B cell (primary cell): Measurements from ENCODE around the gene MREG. TPM values are rescaled to one million over a fixed set of nuclear protein-coding genes. Genes with fewer than 3 reads are reported as not detected.

Source experiments
- ATAC-seq: fragments of 200-7000 bp; cut with Tn5 transposase; one replicate; pipeline ENCODE4 v1.10.0; 2021; ENCODE audit warnings: low read depth, mild to moderate bottlenecking, moderate number of reproducible peaks, moderate library complexity
- CTCF ChIA-PET: fragments of 350-600 bp; sonication (Branson Sonifier 250); formaldehyde crosslinking; loops from one replicate; lab custom pipeline; 2021; ENCODE audit warnings: antibody characterized with exemption, inconsistent platforms; lab: Charles Lee
- POLR2A ChIA-PET: fragments of 350-600 bp; sonication (Branson Sonifier 250); formaldehyde crosslinking; loops from one replicate; lab custom pipeline; 2021; ENCODE audit warnings: antibody characterized with exemption; lab: Charles Lee
- DNase-seq: peaks from one replicate; pipeline ENCODE4 v3.0.0; 2013
- H2AFZ ChIP-seq: 2 replicates; pipeline ENCODE4 v1.6.1; 2012; ENCODE audit warnings: mild to moderate bottlenecking, low read depth, low read length; ENCODE audit not compliant: insufficient read depth, poor library complexity, severe bottlenecking
- H3K27ac ChIP-seq, 2 donors: 1 replicate in 1 of 2; 2 replicates in 1 of 2; pipeline ENCODE4 v1.5.1; 2012 to 2013; ENCODE audit warnings: low read length in 2 of 2, mild to moderate bottlenecking in 2 of 2, moderate library complexity in 1 of 2
- H3K27me3 ChIP-seq, 4 experiments: fragments of 200-600 bp in 1 of 4; sonication (generic) in 1 of 4; replicated peaks in 1 of 4; 1 replicate in 2 of 4; 2 replicates in 2 of 4; pipeline versions ENCODE4 v1.6.1 to v1.7.0; 2013 to 2016; ENCODE audit warnings: low read length in 3 of 4, mild to moderate bottlenecking in 2 of 4, mixed read lengths in 1 of 4, moderate library complexity in 1 of 4; ENCODE audit not compliant: insufficient read depth in 4 of 4, control insufficient read depth in 3 of 4; ENCODE audit errors: control extremely low read depth in 1 of 4
- H3K36me3 ChIP-seq, 2 experiments: replicated peaks in 1 of 2; 1 replicate in 1 of 2; 2 replicates in 1 of 2; pipeline versions ENCODE4 v1.6.1 to v1.7.1; 2013; ENCODE audit warnings: low read length in 1 of 2; ENCODE audit not compliant: insufficient read depth in 2 of 2, control insufficient read depth in 1 of 2; ENCODE audit errors: control extremely low read depth in 1 of 2, extremely low read depth in 1 of 2
- H3K4me1 ChIP-seq, 2 donors: fragments of 200-600 bp in 1 of 2; sonication (generic) in 1 of 2; 1 replicate in 1 of 2; 2 replicates in 1 of 2; pipeline versions ENCODE4 v1.5.1 to v1.6.1; 2013 to 2017; ENCODE audit warnings: low read length in 2 of 2; ENCODE audit not compliant: control insufficient read depth in 2 of 2, insufficient read depth in 2 of 2
- H3K4me2 ChIP-seq: replicated peaks from 2 replicates; pipeline ENCODE3; 2012; ENCODE audit warnings: mild to moderate bottlenecking, low read depth, low read length; ENCODE audit not compliant: poor library complexity, severe bottlenecking
- H3K4me3 ChIP-seq, 5 experiments: fragments of 200-600 bp in 1 of 5; sonication (generic) in 1 of 5; 1 replicate in 3 of 5; 2 replicates in 2 of 5; pipeline versions ENCODE4 v1.5.1 to v1.7.0; 2011 to 2016; ENCODE audit warnings: low read length in 4 of 5, mild to moderate bottlenecking in 4 of 5, low read depth in 2 of 5, control low read depth in 1 of 5, moderate library complexity in 1 of 5; ENCODE audit not compliant: insufficient read depth in 1 of 5; ENCODE audit errors: control extremely low read depth in 1 of 5, extremely low read depth in 1 of 5
- H3K79me2 ChIP-seq: fragments of 200-600 bp; sonication (generic); one replicate; pipeline ENCODE4 v1.6.0; 2016; ENCODE audit warnings: low read length; ENCODE audit not compliant: control insufficient read depth, insufficient read depth
- H3K9ac ChIP-seq: fragments of 200-600 bp; sonication (generic); 2 replicates; pipeline ENCODE4 v1.6.1; 2017; ENCODE audit warnings: mild to moderate bottlenecking, low read length, moderate library complexity
- H3K9me3 ChIP-seq, 3 donors: one replicate each; pipeline versions ENCODE4 v1.6.1 to v1.7.1; 2013; ENCODE audit warnings: low read length in 2 of 3; ENCODE audit not compliant: control insufficient read depth in 2 of 3, insufficient read depth in 1 of 3; ENCODE audit errors: control extremely low read depth in 1 of 3
- H4K20me1 ChIP-seq: 2 replicates; pipeline ENCODE4 v1.6.0; 2012; ENCODE audit warnings: mild to moderate bottlenecking, low read length; ENCODE audit not compliant: insufficient read depth, control insufficient read depth, poor library complexity, severe bottlenecking
- H3K27ac Mint-ChIP-seq: one replicate; pipeline ENCODE4 v1.8.0; 2021; ENCODE audit warnings: mixed read lengths
- H3K27me3 Mint-ChIP-seq: one replicate; pipeline ENCODE4 v1.8.0; 2021; ENCODE audit warnings: mixed read lengths
- H3K4me1 Mint-ChIP-seq: one replicate; pipeline ENCODE4 v1.8.0; 2021; ENCODE audit warnings: mixed read lengths
- H3K4me3 Mint-ChIP-seq: one replicate; pipeline ENCODE4 v1.8.0; 2021; ENCODE audit warnings: mixed read lengths
- H3K9me3 Mint-ChIP-seq: one replicate; pipeline ENCODE4 v1.8.0; 2022; ENCODE audit warnings: mixed read lengths; ENCODE audit not compliant: insufficient read depth
- EZH2 ChIP-seq: IDR thresholded peaks from 2 replicates; pipeline ENCODE4 v1.6.1; 2012; ENCODE audit warnings: borderline replicate concordance, low read depth, mild to moderate bottlenecking, moderate library complexity, low read length; ENCODE audit not compliant: insufficient read depth, poor library complexity, severe bottlenecking
- WGBS: methylation state at CpG from one replicate; pipeline ENCODE4 v1.1.5; 2013; ENCODE audit warnings: missing lambda C conversion rate; ENCODE audit not compliant: insufficient coverage; 5-methylcytosine and 5-hydroxymethylcytosine counted together
- intact Hi-C: fragments of 100-400 bp; cut with micrococcal nuclease; formaldehyde crosslinking; loops from one replicate; pipeline ENCODE4 v1.10.0; 2022
- polyA plus RNA-seq: library from polyadenylated mRNA; depleted of rRNA; stranded (reverse); fragments of >200 nt; gene quantifications from 2 replicates; pipeline ENCODE4 v1.2.3, GENCODE V29; 2012
- total RNA-seq, 2 donors: library from RNA; stranded (reverse); fragments of 120-200 nt in 1 of 2; gene quantifications; 1 replicate in 1 of 2; 2 replicates in 1 of 2; pipeline versions ENCODE4 v1.2.3 to v1.2.4, GENCODE V29; 2013 to 2022
- TF ChIP-seq, protein P1 (sequence below): fragments of 200-600 bp; IDR thresholded peaks from one replicate; pipeline ENCODE4 v1.8.0; 2022; ENCODE audit warnings: antibody characterized with exemption, mild to moderate bottlenecking

The MREG gene
- total and polyA plus RNA-seq, 2 donors (not counting 1 experiment from before 2014, with no cell fraction given): 2.1 to 5.7 TPM

- Histone ChIP-seq H3K27me3 (no peaks in the 10 kb centered on the region), H3K36me3 (no peaks in the 10 kb centered on the region), H3K9me3 (no peaks in the 10 kb centered on the region), H2AFZ (no peak overlapping the region), H3K79me2 (no peaks in the 10 kb centered on the region), H3K4me2 (no peak overlapping the region), H3K9ac (no peak overlapping the region), H3K4me3 (no peak overlapping the region), H3K4me1 (peaks cover 0 to 5% of the 10 kb centered on the region in 2 donors), H3K27ac (no peak overlapping the region), H4K20me1 (no peaks in the 10 kb centered on the region)
- DNase-seq (no peak), ATAC-seq (no peak)
- no peak for TF ChIP-seq EZH2
- TF ChIP-seq, protein P1, sequence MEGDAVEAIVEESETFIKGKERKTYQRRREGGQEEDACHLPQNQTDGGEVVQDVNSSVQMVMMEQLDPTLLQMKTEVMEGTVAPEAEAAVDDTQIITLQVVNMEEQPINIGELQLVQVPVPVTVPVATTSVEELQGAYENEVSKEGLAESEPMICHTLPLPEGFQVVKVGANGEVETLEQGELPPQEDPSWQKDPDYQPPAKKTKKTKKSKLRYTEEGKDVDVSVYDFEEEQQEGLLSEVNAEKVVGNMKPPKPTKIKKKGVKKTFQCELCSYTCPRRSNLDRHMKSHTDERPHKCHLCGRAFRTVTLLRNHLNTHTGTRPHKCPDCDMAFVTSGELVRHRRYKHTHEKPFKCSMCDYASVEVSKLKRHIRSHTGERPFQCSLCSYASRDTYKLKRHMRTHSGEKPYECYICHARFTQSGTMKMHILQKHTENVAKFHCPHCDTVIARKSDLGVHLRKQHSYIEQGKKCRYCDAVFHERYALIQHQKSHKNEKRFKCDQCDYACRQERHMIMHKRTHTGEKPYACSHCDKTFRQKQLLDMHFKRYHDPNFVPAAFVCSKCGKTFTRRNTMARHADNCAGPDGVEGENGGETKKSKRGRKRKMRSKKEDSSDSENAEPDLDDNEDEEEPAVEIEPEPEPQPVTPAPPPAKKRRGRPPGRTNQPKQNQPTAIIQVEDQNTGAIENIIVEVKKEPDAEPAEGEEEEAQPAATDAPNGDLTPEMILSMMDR: no peak
- 100% methylated on average over 5 of the region's 7 CpGs for whole genome bisulfite sequencing
- peaks cover 8% of the 10 kb centered on the region for H3K4me1 Mint-ChIP-seq
- H3K27me3 Mint-ChIP-seq: no peaks in the 10 kb centered on the region
- H3K9me3 Mint-ChIP-seq: no peaks in the 10 kb centered on the region
- intact Hi-C loops: loop anchor here (10.0 kb wide), 1 partner anchor 1685 kb away; no protein-coding TSS in a partner anchor
- H3K4me3 Mint-ChIP-seq: no peak overlapping the region
- ChIA-PET CTCF (interaction anchor here (0.5 to 1.4 kb wide), 2 partner anchors 18 to 637 kb away, joined by 3 to 5 read pairs; no protein-coding TSS in a partner anchor), POLR2A (no interaction called here)
- H3K27ac Mint-ChIP-seq: no peak overlapping the region
These were observed 16.2 kb upstream of the MREG start for GRCh38 chr2:216029416-216030129.

DNA sequence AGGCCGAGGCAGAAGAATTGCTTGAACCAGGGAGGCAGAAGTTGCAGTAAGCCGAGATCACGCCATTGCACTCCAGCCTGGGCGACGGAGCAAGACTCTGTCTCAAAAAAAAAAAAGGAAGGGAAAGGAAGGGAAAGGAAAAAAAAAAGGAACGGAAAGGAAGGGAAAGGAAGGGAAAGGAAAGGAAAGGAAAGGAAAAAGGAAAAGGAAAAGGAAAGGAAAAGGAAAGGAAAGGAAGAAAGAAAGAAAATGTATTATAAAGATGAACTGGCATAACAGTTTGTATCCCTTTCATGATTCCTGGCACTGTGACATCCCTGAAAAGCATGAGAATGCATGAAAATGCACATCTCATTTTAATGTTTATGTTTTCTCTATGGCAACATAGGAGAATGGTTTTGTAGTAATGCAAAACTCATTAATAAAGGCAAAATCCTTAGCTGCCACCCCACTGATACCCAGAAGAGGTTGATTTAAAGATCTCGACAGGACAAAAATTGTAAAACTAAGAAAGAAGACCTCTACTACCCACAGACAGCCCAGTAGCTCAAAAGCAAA lies 11.5 kb upstream of the MREG start:
- H3K4me3 Mint-ChIP-seq: no peak overlapping the region
- Histone ChIP-seq H4K20me1 (no peaks in the 10 kb centered on the region), H2AFZ (no peak overlapping the region), H3K9me3 (no peaks in the 10 kb centered on the region), H3K79me2 (no peaks in the 10 kb centered on the region), H3K9ac (no peak overlapping the region), H3K4me3 (no peak overlapping the region), H3K4me1 (no peaks in the 10 kb centered on the region), H3K4me2 (no peak overlapping the region), H3K27me3 (no peaks in the 10 kb centered on the region), H3K27ac (no peak overlapping the region), H3K36me3 (no peaks in the 10 kb centered on the region)
- POLR2A ChIA-PET: no interaction called here
- WGBS: 95% methylated on average over 6 of the region's 7 CpGs
- DNase-seq (no peak), ATAC-seq (no peak)
- CTCF ChIA-PET: interaction anchor here (0.7 to 6.6 kb wide), 6 partner anchors 9 to 73 kb away, joined by 3 to 53 read pairs (median 4); partner anchors contain the start of gene MREG
- TF ChIP-seq, protein P1: no peak
- intact Hi-C loops: no loop called here
- no peaks in the 10 kb centered on the region for H3K9me3 Mint-ChIP-seq
- H3K27ac Mint-ChIP-seq: no peak overlapping the region
- H3K4me1 Mint-ChIP-seq: no peaks in the 10 kb centered on the region
- no peaks in the 10 kb centered on the region for H3K27me3 Mint-ChIP-seq
